Renal cortex interstitium (tissue), 11 donors: ENCODE data around the gene SRC. TPM values are rescaled to one million over a fixed set of nuclear protein-coding genes. Genes with fewer than 3 reads are reported as not detected.
"Not testable (repeated sequence)": the region's sequence is repeated elsewhere in the genome, so short reads cannot be mapped to it uniquely, and the experiment has no call there.

Experiments
- DNase-seq, 11 donors: peaks; one replicate each; pipeline ENCODE4 v3.0.0-alpha.2; 2013; ENCODE audit warnings: low read depth in 9 of 11, low spot score in 4 of 11; ENCODE audit errors: extremely low read depth in 1 of 11
- polyA plus RNA-seq, 3 donors: library from polyadenylated mRNA; unstranded; fragments of 120-200 nt; gene quantifications; one replicate each; pipeline ENCODE4 v1.2.1, GENCODE V29; 2013; ENCODE audit not compliant: insufficient read length in 3 of 3

The SRC gene
- polyA plus RNA-seq, 3 donors, result 47.6 to 70.5 (median 56.5) TPM

DNA sequence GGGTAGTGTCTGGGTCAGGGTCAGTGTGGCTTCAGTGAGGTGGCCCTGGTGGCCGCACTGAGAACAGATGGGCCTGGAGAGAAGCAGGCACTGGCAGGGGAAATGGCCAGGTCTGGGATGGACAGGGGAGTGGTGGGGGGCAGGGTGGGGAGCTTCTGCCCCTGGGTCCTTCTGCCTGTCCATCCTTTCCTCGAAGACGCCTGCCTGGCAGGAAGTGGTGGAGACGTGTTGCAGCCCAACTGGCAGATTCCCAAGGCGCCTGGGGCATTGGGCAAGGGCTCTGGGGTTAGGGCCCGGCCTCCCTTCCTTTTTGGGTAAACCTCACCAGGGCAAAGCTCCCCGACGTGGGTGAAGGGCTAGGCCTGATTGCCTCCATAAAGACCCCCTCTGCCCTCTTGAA lies 10.4 kb downstream of the SRC start:
- DNase-seq, result no peak

DNA sequence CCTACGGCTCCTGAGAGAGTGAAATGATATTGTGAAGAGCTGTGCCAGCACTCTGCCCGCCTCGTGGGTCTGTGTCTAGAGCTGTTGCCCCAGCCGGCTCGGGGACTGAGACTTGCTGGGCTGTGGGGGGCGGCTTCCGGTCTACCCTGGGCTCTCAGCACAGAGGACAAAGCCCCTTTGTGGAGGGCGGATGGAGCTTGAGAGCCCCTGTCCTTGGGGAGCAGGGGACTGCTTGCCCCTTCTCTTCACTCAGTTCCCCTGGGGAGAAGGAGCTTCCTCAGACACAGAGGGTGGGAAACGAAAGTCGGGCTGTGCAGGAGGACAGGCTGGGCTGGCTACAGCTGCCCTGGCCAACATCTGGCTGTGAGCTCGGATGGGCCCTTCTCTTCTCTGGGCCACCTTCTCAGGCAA lies 11.0 kb downstream of the SRC start:
- DNase-seq, result no peak

DNA sequence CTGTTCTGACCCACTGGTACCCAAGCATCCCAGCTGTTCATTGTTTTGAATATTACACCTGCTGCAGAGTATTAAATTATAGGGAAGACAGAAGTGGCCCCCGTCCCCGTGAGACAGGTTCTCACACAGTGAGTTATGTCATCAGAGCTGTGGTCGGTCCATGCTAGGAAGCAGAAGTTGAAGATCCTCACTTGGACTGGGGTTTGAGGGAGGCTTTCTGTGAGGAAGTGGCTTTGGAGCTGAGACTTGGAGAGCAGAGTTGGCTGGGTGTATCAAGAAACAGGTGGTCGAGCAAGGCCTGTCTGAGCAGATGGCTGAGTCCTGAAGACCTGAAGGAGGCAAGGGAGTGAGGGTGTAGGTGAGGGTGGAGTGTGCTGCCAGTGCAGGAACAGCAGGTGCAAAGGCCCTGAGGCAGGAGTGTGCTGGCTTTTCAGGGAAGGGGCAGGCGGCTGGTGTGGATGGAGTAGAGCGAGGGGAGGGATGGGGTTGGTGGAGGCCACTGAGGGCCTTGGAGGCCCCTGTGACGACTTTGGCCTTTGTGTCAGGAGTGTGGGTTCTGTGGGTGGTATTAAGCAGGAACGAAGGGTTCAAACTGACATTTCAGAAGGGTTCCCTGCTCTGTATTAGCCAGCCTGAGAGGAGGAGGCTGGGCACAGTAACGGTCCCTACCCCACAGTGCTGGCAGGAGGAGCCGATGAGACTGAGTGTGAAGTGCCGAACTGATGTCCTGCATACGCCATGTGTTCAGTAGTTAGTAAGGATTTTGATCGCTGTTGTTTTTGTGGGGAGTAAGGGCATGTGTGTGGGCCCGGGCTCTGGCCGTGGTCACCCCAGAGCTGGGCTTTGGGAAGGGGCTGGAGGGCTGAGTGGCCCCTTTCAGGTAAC lies 11.8 kb downstream of the SRC start:
- DNase-seq, result no peak

DNA sequence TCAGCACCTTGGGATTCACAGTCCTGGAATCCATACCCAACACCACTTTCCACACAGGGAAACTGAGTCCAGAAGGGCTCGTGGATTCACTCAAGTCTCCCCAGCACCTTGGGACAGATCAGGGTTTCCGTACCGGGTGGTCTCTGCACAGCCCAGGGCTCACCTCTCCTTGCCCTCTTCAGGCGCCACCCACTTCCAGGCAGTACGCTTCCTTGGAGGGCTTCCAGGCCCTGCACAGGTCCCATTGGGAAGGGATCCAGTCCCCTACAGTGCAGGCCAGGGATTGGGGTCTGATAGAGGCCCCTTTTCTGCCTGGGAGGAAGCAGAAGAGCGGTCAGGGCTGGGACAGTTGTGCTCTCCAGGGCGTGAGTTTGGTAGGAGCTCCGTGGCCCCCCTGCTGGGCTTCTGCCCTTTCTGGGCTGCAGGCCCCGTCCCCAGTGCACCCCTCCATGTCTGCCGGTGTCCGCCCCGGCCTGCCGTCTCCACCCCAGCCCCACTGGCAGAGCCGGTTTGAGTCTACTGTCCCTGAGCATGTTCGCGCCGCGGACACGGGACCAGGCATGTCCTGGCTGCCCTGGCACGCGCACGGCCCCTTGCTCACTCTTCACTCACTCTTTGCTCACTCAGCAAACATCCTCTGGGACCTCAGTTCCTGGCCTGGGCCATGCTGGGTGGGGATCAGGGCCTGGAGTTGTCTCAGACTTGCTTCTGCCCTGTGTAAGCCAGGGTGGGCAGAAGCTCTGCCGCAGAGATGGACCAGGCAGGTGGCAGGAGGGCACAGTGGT lies 12.6 kb downstream of the SRC start:
- DNase-seq, result no peak

DNA sequence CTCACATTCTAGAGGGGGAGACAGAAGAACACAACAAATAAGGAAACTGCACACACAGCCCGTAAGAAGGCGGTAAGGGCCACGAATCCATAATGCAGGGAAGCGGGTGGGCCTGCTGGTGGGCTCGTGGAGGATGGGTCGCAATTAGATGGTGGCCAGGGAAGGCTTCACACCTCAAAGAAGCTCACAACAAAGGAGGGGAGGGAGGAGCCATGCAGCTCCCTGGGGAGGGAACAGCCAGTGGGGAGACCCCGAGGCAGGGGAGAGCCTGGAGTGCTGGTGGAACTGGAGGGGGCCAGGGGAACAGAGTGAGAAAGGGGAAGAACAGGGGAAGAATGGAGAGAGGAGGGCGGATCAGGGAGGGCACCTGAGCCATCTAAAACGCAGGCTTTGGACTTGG lies 13.4 kb downstream of the SRC start:
- no peak for DNase-seq

DNA sequence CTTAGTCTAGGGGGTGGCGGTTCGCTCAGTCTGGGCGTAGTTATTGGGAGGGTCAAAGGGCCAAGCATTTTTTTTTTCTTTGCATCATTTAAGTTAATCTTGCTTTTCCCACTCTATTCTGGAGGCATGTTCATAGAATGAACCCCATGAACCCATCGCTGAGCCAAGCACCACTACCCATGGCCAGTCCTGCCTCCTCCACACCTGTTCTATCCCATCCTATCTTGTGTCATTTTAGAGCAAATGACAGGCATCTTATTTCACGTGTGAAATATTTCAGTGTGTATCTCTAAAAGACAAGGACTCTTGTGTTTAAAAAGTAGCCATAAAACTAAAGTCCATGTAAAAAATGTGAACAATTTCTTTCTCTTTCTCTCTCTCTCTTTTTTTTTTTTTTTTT lies 13.9 kb downstream of the SRC start:
- no peak for DNase-seq

DNA sequence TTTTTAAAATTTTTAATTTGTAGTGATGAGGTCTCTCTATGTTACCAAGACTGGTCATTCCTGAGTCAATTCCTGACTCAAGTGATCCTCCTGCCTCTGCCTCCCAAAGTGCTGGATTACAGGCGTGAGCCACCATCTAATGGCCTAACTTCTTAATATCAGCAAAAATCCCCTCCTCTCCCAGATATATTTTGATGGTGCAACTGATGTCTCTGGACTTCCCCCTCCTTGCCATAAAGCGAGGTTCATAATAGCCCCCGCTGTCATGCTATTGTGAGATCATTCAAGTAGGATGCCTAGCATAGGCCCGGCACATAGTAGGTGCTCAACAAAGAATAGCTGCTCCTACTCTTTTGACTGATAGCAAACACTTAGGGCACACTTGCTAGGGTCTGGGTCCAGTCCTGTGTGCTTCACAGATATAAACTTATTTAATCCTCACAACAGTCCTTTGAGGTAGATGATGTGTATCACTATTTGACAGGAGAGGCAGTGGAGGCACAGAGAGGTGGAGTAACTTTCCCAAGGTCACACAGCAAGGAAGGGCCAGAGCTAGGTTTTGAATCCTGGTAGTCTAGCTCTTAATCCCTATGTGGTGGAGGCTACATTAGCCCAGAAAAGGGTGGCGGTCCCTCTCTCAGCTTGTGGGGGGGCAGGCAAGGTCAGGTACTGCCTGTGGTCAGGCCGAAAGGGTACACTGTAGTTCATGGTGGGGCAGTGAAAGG lies 14.6 kb downstream of the SRC start:
- no peak for DNase-seq

DNA sequence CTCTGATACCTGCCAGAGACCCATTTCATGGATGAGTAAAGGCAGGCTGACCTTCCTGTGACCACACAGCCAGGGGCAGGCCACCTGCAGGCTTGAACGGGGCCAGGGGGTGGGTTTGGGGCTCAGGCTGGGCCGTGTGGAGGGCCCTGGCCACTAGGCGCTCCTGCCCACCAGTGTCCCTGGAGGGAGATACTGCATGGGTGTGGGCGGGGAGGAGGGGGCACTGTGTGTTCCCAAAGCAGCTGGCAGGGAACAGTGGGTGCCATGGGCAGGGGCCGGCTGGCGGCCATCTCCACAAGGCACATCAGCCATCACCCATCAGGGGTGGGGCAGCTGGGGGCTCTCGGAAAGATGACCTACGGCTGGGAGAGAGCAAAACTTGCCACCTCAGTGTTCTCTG lies 15.4 kb downstream of the SRC start:
- no peak for DNase-seq

DNA sequence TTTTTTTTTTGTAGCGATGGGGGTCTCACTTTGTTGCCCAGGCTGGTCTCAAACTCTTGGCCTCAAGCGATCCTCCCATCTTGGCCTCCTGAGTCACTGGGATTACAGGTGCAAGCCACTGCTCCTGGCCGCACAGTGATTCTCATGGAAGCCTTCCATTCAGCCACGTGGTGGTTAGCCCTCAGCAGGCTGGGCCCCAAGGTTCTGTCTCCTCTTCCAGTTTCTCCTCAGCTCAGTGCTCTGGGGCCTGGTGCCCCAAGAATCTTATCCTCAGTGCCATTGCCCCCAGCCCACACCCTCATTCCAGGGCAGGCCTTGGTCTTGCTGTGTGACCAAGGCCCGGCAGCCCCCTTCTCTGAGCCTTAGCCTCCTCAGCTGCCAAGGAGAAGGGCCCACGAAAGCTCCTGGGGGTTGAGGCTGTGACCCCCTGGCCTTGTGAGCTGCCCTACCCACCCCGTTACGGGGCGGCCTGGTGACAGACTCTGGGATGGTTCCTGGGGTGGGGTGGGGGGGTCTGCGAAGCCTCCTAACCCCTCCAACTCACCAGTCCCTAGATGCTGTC lies 16.4 kb downstream of the SRC start:
- DNase-seq, result no peak

DNA sequence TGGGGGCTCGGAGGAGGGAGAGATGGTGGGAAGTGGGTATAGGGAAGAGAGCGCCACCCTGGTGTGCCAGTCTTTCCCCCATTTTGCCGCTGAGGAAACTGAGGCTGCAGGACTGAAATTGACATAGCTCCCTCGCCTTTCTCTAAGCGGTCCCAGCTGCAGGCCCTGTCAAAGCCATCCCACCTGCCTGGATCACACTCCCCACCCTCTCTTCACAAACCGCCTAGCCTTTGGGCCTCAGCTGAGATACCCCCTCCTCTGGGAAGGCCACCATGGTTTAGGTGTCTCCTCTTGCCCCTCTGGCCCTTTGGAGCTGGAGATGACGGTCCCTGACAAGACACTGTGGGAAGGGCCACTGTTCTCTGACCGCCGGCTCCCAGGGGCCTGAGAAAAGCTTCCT lies 16.9 kb downstream of the SRC start:
- DNase-seq, result no peak

DNA sequence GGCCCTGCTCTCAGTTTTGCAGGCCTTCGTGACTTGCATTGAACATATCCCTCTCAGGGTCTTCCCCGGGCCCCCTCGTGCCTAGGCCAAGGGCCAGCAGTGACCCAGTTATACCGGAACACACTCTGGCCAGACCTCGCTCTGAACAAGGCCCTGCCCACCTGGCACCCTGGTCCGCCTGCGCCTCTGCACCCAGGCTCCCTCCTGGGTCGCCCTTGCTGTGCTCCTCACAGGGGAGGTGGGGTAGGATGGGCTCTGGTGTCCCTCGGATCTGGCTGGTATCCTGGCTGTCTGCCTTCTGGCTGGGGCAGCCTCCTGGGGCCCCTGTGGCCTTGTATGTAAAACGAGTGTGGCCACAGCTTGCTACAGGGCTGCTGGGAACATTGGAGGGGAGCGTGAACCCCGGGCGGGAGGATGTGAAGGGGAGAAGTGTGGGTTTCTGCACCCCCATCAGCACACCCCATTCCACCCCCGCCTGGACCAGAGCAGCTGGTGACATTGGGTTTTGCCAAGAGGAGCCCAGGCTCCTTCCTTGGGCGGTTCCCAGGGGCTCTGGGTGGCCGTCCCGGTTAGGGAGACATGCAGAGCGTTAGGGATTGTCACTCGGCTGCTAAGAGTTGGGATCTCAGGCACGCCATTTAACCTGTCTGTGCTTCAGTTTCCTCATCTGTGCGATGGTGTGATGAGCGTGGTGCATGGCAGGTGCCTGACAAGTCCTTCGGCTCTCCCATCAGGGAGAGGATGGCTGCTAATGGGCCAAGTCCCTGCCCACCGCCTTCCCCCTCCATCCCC lies 17.5 kb downstream of the SRC start:
- no peak for DNase-seq

DNA sequence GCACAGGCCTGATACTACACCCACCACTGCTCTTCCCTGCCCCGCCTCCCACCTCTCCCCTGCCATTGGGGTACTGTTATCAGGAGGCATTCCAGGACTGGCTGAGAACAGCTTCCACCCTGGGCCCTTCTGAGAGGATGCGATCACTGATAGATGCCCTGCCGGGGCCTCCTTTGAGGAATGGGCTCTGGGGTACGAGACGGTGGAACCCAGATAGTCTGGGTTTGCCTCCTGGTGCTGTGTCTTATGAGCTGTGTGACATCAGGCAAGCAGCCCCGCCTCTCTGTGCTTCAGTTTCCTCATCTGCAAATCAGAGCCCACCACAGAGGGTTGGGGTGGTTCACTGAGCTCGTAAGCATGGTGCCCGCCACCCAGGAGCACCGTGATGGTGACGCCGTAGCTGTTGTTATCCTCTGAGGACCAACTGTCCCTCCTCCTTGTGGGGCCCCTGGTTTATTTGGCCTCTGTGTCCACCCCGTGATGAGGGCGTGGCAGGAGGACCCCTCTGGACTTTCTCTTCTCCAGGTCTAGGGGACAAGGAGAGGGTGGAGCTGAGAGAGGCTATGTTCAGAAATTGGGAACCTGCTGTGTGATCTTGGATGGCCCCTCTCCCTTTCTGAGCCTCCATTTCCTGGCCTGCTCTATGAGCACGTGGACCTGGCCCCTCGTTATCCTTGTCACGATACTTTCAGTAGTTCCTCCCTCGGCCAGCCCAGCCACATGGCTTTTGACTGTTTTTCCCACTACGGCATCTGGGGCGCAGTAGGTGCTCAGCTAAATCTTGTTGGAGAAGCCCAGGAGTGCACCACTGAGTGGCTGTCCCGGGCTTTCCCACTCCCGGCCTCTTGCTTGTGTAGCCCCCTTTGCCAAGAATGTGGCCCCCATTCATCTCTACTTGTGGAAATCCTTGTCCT lies 18.3 kb downstream of the SRC start:
- DNase-seq, result no peak

DNA sequence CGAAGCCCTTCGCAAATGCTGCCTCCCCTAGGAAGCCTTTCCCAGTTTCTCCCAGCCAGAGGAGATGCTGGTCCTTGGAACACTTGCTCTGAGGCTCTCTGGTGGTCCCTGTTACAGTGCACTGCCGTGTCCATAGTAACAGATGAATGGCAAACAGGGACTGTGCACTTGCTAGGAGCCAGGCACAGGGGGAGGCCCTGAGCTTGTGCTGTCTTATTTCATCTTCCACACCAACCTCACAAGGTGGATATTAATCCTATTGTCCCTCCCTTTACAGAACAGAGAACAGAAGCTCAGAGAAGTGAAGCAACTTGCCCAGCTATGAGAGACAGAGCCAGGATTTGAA lies 19.0 kb downstream of the SRC start:
- DNase-seq, result no peak

DNA sequence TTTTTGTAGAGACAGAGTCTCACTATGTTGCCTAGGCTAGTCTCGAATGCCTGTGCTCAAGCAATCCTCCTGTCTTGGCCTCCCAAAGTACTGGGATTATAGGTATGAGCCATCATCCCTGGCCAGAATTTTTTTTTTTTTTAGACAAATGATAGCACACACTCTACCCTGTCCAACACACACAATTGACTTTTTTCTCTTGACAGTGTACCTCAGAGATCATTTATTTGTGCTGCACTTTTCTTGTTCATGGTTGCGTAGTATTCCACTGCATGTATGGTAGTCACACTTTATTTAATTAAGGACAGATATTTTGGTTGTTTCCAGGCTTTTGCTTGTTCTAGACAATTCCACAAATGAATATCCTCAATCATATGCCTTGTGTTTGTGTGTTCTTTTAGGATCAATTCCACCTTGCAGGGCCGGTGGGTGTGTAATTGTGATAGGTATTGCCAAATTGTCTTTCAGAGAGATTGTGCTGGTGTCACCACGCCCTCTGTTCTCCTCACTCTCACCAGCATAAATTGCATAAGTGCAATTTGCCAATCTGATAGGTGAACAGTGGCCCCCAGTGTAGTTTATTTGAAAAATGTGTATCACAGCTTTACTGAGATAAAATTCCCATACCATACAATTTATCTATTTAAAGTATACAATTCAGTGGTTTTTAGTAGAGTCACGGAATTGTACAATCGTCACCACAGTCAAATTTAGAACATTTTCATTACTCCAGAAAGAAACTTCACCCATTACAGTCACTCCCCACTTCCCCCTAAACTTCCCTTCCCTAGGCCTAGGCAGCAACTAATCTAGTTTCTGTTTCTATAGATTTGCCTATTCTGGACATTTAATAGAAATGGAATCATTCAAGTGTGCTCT lies 20.1 kb downstream of the SRC start:
- no peak for DNase-seq

DNA sequence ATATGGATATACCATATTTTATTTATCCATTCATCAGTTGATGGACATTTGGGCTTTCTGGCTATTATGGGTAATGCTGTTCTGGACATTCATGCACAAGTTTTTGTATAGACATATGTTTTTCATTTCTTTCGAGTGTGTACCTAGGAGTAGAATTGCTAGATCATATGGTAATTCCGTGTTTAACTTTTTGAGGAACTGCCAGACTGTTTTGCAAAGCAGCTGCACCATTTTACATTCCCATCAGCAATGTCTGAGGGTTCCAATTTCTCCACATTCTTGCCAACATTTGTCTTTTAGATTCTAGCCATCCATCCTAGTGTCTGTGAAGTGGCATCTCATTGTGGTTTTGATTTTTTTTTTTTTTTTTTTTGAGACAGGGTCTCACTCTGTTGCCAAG lies 20.8 kb downstream of the SRC start:
- no peak for DNase-seq

DNA sequence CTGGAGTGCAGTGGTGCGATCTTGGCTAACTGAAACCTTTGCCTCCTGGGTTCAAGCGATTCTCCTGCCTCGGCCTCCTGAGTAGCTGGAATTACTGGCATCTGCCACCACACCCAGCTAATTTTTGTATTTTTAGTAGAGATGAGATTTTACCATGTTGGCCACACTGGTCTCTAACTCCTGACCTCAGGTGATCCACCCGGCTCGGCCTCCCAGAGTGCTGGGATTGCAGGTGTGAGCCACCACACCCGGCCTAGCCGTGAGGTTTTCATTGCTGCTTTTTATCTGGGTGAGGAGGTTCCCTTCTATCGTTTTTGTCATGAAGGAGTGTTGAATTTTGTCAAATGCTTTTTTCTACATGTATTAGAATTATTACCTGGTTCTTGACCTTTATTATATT lies 23.9 kb downstream of the SRC start:
- DNase-seq, result no peak

DNA sequence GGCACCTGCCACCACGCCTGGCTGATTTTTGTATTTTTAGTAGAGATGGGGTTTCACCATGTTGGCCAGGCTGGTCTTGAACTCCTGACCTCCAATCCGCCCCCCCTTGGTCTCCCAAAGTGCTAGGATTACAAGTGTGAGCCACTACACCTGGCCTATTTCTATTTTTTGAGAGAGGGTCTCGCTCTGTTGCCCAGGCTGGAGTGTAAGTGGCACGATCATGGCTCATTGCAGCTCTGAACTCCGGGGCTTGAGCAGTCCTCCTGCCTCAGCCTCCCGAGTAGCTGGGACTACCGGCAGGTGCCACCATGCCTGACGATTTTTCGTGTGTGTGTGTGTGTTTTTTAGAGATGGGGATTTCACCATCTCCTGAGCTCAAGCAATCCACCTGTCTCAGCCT lies 25.9 kb downstream of the SRC start:
- not testable (repeated sequence) for DNase-seq
